ENCODE measurements around the gene SMTN. TPM values are rescaled to one million over a fixed set of nuclear protein-coding genes. Genes with fewer than 3 reads are reported as not detected.
"Not testable (repeated sequence)": the region's sequence is repeated elsewhere in the genome, so short reads cannot be mapped to it uniquely, and the experiment has no call there.

SMTN gene
- total RNA-seq, 4 donors from 2014 or later, result 42.3 to 54.6 (median 50.5) TPM

DNA sequence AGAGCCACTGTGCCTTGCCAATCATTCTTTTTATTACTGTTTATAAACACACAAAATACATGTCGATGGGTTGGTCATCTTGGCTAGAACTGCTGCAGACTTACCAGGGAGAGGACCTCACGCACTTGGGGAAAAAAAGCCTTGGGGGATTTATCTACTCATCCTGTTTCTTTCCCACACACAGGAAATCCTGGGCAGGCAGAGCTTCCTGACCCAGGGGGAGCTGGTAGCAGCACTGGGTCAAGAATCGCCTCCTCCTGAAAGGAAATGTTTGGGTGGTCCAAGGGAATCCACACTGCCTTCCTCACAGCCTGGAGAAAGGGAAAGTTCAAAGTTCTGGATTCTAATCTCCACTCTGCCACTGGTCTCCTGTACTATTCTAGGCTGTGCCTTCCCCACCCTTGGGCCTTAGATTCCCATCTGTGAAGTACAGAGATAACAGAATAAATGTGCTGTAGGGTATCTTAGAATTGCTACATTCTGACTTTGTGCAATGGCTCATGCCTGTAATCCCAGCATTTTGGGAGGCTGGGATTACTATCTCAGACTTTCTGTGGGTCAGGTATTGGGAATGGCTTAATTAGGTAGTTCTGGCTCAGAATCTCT lies 31.2 kb upstream of the SMTN start:
- Histone ChIP-seq H3K36me3 (no peaks in the 10 kb centered on the region), H3K9me3 (no peaks in the 10 kb centered on the region), H3K4me3 (no peak overlapping the region), H3K27ac (no peak overlapping the region), H3K4me1 (peaks cover 3% of the 10 kb centered on the region), H3K27me3 (no peaks in the 10 kb centered on the region)
- no peak for DNase-seq (ENCODE audit: low spot score in 2 of 2)
- WGBS, result 58% methylated on average over 3 of the region's 3 CpGs
- no peak for TF ChIP-seq POLR2AphosphoS5 (IDR thresholded peaks at IDR 0.05)
- no peak for TF ChIP-seq EP300 (IDR thresholded peaks at IDR 0.05)
- TF ChIP-seq POLR2A (IDR thresholded peaks at IDR 0.05), result no peak
- no peak for TF ChIP-seq CTCF (IDR thresholded peaks at IDR 0.05)

DNA sequence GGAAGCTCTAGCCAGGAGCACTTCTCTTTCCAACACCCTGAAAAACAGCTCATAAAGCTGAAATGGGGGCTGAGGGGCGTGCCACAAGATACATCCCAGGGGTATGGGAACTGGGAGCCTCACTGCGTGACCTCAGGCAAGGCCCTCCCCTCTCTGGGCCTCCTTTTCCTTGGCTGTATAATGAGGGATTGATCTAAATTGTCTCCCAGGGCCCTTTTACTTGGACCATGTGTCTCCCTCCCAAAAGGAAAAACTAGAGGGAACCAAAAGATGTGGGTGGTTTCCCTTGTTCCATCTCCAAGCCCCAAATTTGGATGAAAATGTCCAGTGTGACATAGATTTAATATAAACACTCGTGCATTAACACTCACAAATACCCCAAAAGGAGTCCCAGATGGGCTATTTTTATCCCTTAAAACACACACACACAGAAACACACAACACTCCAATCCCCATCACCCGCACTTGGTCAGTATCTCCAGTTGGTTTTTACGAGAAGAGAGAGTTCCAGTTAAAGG lies 25.9 kb upstream of the SMTN start:
- peaks cover 16% of the 10 kb centered on the region for H3K4me1 ChIP-seq
- H3K4me3 ChIP-seq, result no peak overlapping the region
- peak overlapping the region; percentile 77 for H3K27ac ChIP-seq
- no peaks in the 10 kb centered on the region for H3K36me3 ChIP-seq
- no peaks in the 10 kb centered on the region for H3K9me3 ChIP-seq
- no peak for TF ChIP-seq CTCF (IDR thresholded peaks at IDR 0.05)
- TF ChIP-seq POLR2A (IDR thresholded peaks at IDR 0.05), result no peak
- no peak for TF ChIP-seq EP300 (IDR thresholded peaks at IDR 0.05)
- no peak for TF ChIP-seq POLR2AphosphoS5 (IDR thresholded peaks at IDR 0.05)
- no peak for DNase-seq (ENCODE audit: low spot score in 2 of 2)
- H3K27me3 ChIP-seq, result no peaks in the 10 kb centered on the region
- 59% methylated on average over 5 of the region's 5 CpGs for WGBS

- WGBS, result 26% methylated on average over 10 of the region's 13 CpGs
- peak; percentile 92 to 93 for DNase-seq (ENCODE audit: low spot score in 2 of 2)
- Histone ChIP-seq H3K27me3 (no peaks in the 10 kb centered on the region), H3K4me3 (no peak overlapping the region), H3K9me3 (no peaks in the 10 kb centered on the region), H3K36me3 (no peaks in the 10 kb centered on the region), H3K27ac (peak overlapping the region; percentile 77), H3K4me1 (peaks cover 16% of the 10 kb centered on the region)
- TF ChIP-seq CTCF (IDR thresholded peaks at IDR 0.05) (no peak), POLR2A (IDR thresholded peaks at IDR 0.05) (no peak), EP300 (IDR thresholded peaks at IDR 0.05) (peak; percentile 60), POLR2AphosphoS5 (IDR thresholded peaks at IDR 0.05) (peak; percentile 30 to 85 (median 80))
Observed at GRCh38 chr22:31055635-31056159, 25.4 kb upstream of the SMTN start.

GRCh38 chr22:31056986-31057599 lies 24.0 kb upstream of the SMTN start:
- Histone ChIP-seq H3K4me1 (peaks cover 19% of the 10 kb centered on the region), H3K4me3 (no peak overlapping the region), H3K9me3 (no peaks in the 10 kb centered on the region), H3K36me3 (no peaks in the 10 kb centered on the region), H3K27me3 (no peaks in the 10 kb centered on the region), H3K27ac (no peak overlapping the region)
- 75% methylated on average over 5 of the region's 5 CpGs for WGBS
- no peak for DNase-seq (ENCODE audit: low spot score in 2 of 2)
- TF ChIP-seq POLR2A (IDR thresholded peaks at IDR 0.05), result no peak
- no peak for TF ChIP-seq POLR2AphosphoS5 (IDR thresholded peaks at IDR 0.05)
- no peak for TF ChIP-seq CTCF (IDR thresholded peaks at IDR 0.05)
- TF ChIP-seq EP300 (IDR thresholded peaks at IDR 0.05), result no peak

DNA sequence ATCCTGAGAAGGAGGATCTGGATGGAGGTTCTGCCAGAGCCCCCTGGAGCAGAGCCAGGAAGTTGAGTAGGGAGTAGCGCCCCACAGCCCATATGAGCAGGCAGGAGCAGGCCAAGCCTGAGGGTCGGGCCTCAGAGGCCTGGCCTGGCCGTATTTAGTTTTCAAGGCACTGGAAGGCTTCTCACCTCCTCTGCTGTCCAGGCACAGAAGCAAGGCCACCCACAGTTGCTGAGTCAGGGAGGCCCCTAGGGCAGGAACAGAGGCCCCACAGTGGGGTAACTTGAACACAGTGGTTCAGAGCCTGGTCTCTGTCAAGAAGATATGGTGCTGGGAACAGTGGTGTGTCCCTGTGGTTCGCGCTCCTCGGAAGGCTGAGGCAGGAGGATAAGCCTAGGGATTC lies 21.5 kb upstream of the SMTN start:
- 60% methylated on average over 6 of the region's 6 CpGs for WGBS
- not testable (repeated sequence) for H3K4me3 ChIP-seq; H3K27me3 ChIP-seq; DNase-seq (ENCODE audit: low spot score in 2 of 2); H3K27ac ChIP-seq; H3K9me3 ChIP-seq; H3K36me3 ChIP-seq
- H3K4me1 ChIP-seq, result peaks cover 24% of the 10 kb centered on the region

Data from suprapubic skin (tissue), 4 donors.